Tibial nerve (tissue), 4 donors: ENCODE measurements around the gene ANXA2R. TPM values are rescaled to one million over a fixed set of nuclear protein-coding genes. Genes with fewer than 3 reads are reported as not detected.
A peak's percentile ranks its signal among the peaks of the same experiment; 100 is the strongest.

ENCODE experiments used
- DNase-seq, 2 donors: peaks; one replicate each; pipeline ENCODE4 v3.0.0-alpha.2; 2019; ENCODE audit warnings: low spot score in 2 of 2
- H3K27ac ChIP-seq, 4 donors: fragments of 200-600 bp; sonication (generic) in 3 of 4; one replicate each; pipeline ENCODE4 v1.5.1; 2017 to 2019; ENCODE audit warnings: mild to moderate bottlenecking in 1 of 4
- H3K27me3 ChIP-seq, 2 donors: fragments of 200-600 bp; sonication (generic) in 1 of 2; one replicate each; pipeline versions ENCODE4 v1.5.1 to v1.6.0; 2017 to 2019
- H3K36me3 ChIP-seq, 3 donors: fragments of 200-600 bp; sonication (generic); one replicate each; pipeline ENCODE4 v1.5.1; 2018 to 2019
- H3K4me1 ChIP-seq, 4 donors: fragments of 200-600 bp; sonication (generic) in 3 of 4; one replicate each; pipeline ENCODE4 v1.5.1; 2017 to 2019
- H3K4me3 ChIP-seq, 4 donors: fragments of 200-600 bp; sonication (generic) in 3 of 4; one replicate each; pipeline ENCODE4 v1.5.1; 2017 to 2019; ENCODE audit warnings: mild to moderate bottlenecking in 1 of 4, moderate library complexity in 1 of 4
- H3K9me3 ChIP-seq, 4 donors: fragments of 200-600 bp; sonication (generic) in 3 of 4; one replicate each; pipeline ENCODE4 v1.5.1; 2017 to 2019
- EP300 ChIP-seq, 2 donors: sonication (generic); formaldehyde crosslinking; IDR thresholded peaks; one replicate each; pipeline ENCODE4 v1.6.1; 2017; ENCODE audit warnings: antibody characterized with exemption in 2 of 2, mild to moderate bottlenecking in 1 of 2
- POLR2A ChIP-seq, 2 donors: fragments of 450-650 bp; IDR thresholded peaks; one replicate each; pipeline ENCODE4 v1.6.1; 2017; ENCODE audit warnings: antibody characterized with exemption in 2 of 2, mild to moderate bottlenecking in 2 of 2, moderate library complexity in 2 of 2
- WGBS, 2 donors: methylation state at CpG; one replicate each; pipeline ENCODE4 v1.1.5; 2018; 5-methylcytosine and 5-hydroxymethylcytosine counted together
- total RNA-seq, 4 donors: library from RNA; depleted of rRNA; stranded (reverse); fragments of >200 nt; gene quantifications; one replicate each; pipeline ENCODE4 v1.1.0, GENCODE V29; 2016
- TF ChIP-seq, protein P1 (sequence below), 5 experiments: fragments of 200-600 bp in 3 of 5; fragments of 450-650 bp in 2 of 5; sonication (generic) in 3 of 5; IDR thresholded peaks; one replicate each; pipeline ENCODE4 v1.5.1; 2016 to 2019; ENCODE audit warnings: antibody characterized with exemption in 5 of 5, mild to moderate bottlenecking in 3 of 5, moderate library complexity in 2 of 5

The ANXA2R gene
- total RNA-seq, 4 donors from 2014 or later, result 5.4 to 9.0 (median 8.1) TPM

DNA sequence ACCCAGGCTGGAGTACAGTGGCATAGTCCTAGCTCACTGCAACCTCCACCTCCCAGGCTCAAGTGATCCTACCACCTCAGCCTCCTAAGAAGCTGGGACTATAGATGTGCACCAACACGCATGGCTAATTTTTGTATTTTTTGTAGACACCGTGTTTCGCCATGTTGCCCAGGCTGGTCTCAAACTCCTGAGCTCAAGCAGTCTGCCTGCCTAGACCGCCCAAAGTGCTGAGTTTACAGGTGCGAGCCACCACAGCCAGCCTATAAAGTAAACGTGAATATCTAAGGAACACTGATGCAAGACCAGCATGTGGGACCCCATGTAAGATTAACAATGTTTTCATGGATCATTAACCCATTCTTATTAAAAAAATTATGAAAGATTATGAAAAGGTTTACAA lies 15.9 kb downstream of the ANXA2R start:
- Histone ChIP-seq H3K9me3 (no peaks in the 10 kb centered on the region), H3K27me3 (peaks cover 0 to 3% of the 10 kb centered on the region in 2 donors), H3K4me1 (peaks cover 0 to 7% (median 0%) of the 10 kb centered on the region in 4 donors), H3K4me3 (no peak overlapping the region), H3K27ac (no peak overlapping the region), H3K36me3 (no peaks in the 10 kb centered on the region)
- WGBS, 2 donors, result 84 to 88% methylated on average over 6 of the region's 6 CpGs
- TF ChIP-seq POLR2A (IDR thresholded peaks at IDR 0.05), result no peak
- DNase-seq, result no peak

DNA sequence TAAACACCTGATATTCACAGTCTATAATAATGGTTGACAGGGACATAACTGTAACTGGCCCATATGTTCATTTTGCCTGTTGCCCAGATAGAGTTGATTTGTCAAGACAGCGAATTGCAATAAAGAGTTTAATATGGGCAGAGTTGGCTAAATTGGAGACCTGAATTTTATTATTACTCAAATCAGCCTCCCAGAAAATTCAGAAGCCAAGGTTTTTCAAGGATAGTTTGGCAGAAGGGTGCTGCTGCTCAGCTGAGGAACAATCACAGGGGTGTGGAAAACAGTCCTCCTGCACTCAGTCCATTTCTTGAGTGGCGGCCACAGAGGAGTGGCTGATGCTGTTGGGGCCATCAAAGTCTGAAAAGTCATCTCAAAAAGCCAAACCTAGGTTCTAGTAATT lies 19.0 kb downstream of the ANXA2R start:
- peaks cover 0 to 20% (median 10%) of the 10 kb centered on the region in 4 donors for H3K4me1 ChIP-seq
- peaks cover 0 to 3% of the 10 kb centered on the region in 2 donors for H3K27me3 ChIP-seq
- TF ChIP-seq POLR2A (IDR thresholded peaks at IDR 0.05) (no peak), EP300 (IDR thresholded peaks at IDR 0.05) (no peak)
- TF ChIP-seq, protein P1, sequence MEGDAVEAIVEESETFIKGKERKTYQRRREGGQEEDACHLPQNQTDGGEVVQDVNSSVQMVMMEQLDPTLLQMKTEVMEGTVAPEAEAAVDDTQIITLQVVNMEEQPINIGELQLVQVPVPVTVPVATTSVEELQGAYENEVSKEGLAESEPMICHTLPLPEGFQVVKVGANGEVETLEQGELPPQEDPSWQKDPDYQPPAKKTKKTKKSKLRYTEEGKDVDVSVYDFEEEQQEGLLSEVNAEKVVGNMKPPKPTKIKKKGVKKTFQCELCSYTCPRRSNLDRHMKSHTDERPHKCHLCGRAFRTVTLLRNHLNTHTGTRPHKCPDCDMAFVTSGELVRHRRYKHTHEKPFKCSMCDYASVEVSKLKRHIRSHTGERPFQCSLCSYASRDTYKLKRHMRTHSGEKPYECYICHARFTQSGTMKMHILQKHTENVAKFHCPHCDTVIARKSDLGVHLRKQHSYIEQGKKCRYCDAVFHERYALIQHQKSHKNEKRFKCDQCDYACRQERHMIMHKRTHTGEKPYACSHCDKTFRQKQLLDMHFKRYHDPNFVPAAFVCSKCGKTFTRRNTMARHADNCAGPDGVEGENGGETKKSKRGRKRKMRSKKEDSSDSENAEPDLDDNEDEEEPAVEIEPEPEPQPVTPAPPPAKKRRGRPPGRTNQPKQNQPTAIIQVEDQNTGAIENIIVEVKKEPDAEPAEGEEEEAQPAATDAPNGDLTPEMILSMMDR (IDR thresholded peaks at IDR 0.05), result no peak
- H3K27ac ChIP-seq, result peak overlapping the region in 1 of 4 donors; percentile 99
- no peak for DNase-seq
- no peaks in the 10 kb centered on the region for H3K9me3 ChIP-seq
- no peak overlapping the region for H3K4me3 ChIP-seq
- WGBS, 2 donors, result 91 to 95% methylated on average over 2 of the region's 2 CpGs
- no peaks in the 10 kb centered on the region for H3K36me3 ChIP-seq

- Histone ChIP-seq H3K36me3 (no peaks in the 10 kb centered on the region), H3K27me3 (peaks cover 0 to 3% of the 10 kb centered on the region in 2 donors), H3K4me3 (peak overlapping the region; percentile 60 to 75 (median 66)), H3K4me1 (peaks cover 0 to 22% (median 11%) of the 10 kb centered on the region in 4 donors), H3K9me3 (no peaks in the 10 kb centered on the region), H3K27ac (peak overlapping the region in 3 of 4 donors; percentile 95 to 99 (median 96))
- WGBS, 2 donors, result 33 to 38% methylated on average over 11 of the region's 11 CpGs
- DNase-seq, result no peak
- TF ChIP-seq, protein P1 (IDR thresholded peaks at IDR 0.05), result no peak
- TF ChIP-seq POLR2A (IDR thresholded peaks at IDR 0.05) (no peak), EP300 (IDR thresholded peaks at IDR 0.05) (peak in 1 of 2 donors; percentile 1)
Observed at GRCh38 chr5:43020399-43020746, 19.7 kb downstream of the ANXA2R start.

- H3K4me1 ChIP-seq, result peaks cover 0 to 22% (median 11%) of the 10 kb centered on the region in 4 donors
- peak overlapping the region; percentile 95 to 99 (median 96) for H3K27ac ChIP-seq
- no peaks in the 10 kb centered on the region for H3K9me3 ChIP-seq
- peak overlapping the region; percentile 60 to 75 (median 66) for H3K4me3 ChIP-seq
- 19 to 22% methylated on average over 39 of the region's 39 CpGs for WGBS, 2 donors
- TF ChIP-seq, protein P1 (IDR thresholded peaks at IDR 0.05), result peak; percentile 24 to 64 (median 32)
- TF ChIP-seq EP300 (IDR thresholded peaks at IDR 0.05) (peak in 1 of 2 donors; percentile 36), POLR2A (IDR thresholded peaks at IDR 0.05) (peak in 1 of 2 donors; percentile 16)
- H3K27me3 ChIP-seq, result peaks cover 0 to 3% of the 10 kb centered on the region in 2 donors
- no peak for DNase-seq
- H3K36me3 ChIP-seq, result no peaks in the 10 kb centered on the region
Observed at GRCh38 chr5:43019614-43020398, 20.3 kb downstream of the ANXA2R start.

- 35 to 37% methylated on average over 6 of the region's 6 CpGs for WGBS, 2 donors
- Histone ChIP-seq H3K4me3 (peak overlapping the region; percentile 60 to 75 (median 66)), H3K9me3 (no peaks in the 10 kb centered on the region), H3K36me3 (no peaks in the 10 kb centered on the region), H3K27me3 (peaks cover 0 to 3% of the 10 kb centered on the region in 2 donors), H3K27ac (peak overlapping the region; percentile 95 to 99 (median 96)), H3K4me1 (peaks cover 0 to 22% (median 11%) of the 10 kb centered on the region in 4 donors)
- TF ChIP-seq EP300 (IDR thresholded peaks at IDR 0.05), result no peak
- TF ChIP-seq, protein P1 (IDR thresholded peaks at IDR 0.05), result no peak
- TF ChIP-seq POLR2A (IDR thresholded peaks at IDR 0.05), result no peak
- no peak for DNase-seq
Observed at GRCh38 chr5:43019291-43019613, 20.9 kb downstream of the ANXA2R start.
